HG03457 (cell line): ENCODE measurements around the gene RARS2.
A peak's percentile ranks its signal among the peaks of the same experiment; 100 is the strongest.
"Not testable (repeated sequence)": the region's sequence is repeated elsewhere in the genome, so short reads cannot be mapped to it uniquely, and the experiment has no call there.

Experiments
- ATAC-seq: cut with Tn5 transposase; IDR thresholded peaks from one replicate; pipeline ENCODE4 v1.9.1; 2021; ENCODE audit warnings: moderate number of reproducible peaks; ENCODE audit not compliant: unreplicated experiment

The RARS2 gene

GRCh38 chr6:87504441-87504840 is 85.3 kb downstream of the RARS2 start:
- no peak for ATAC-seq

GRCh38 chr6:87501809-87502572 is 87.8 kb downstream of the RARS2 start:
- no peak for ATAC-seq

GRCh38 chr6:87498048-87498447 is 91.7 kb downstream of the RARS2 start:
- no peak for ATAC-seq

- no peak for ATAC-seq
Observed at GRCh38 chr6:87494761-87495422, 94.9 kb downstream of the RARS2 start.

GRCh38 chr6:87489326-87489725 is 100.5 kb downstream of the RARS2 start:
- ATAC-seq: not testable (repeated sequence)

GRCh38 chr6:87487555-87487954 is 102.2 kb downstream of the RARS2 start:
- ATAC-seq: no peak

- no peak for ATAC-seq
Observed at GRCh38 chr6:87484491-87484890, 105.3 kb downstream of the RARS2 start.

- no peak for ATAC-seq
Observed at GRCh38 chr6:87483929-87484328, 105.9 kb downstream of the RARS2 start.

GRCh38 chr6:87482366-87482765 is 107.4 kb downstream of the RARS2 start:
- no peak for ATAC-seq

GRCh38 chr6:87481931-87482330 is 107.9 kb downstream of the RARS2 start:
- ATAC-seq: no peak

- no peak for ATAC-seq
Observed at GRCh38 chr6:87473419-87473903, 116.3 kb downstream of the RARS2 start.

GRCh38 chr6:87472525-87473418 is 117.0 kb downstream of the RARS2 start, which contains the start of gene SLC35A1:
Gene SLC35A1, plus strand, starts transcription at chr6:87472974. Its CDS starts 30 bp downstream, at chr6:87473004.
- peak; percentile 94 for ATAC-seq

- ATAC-seq: no peak
Observed at GRCh38 chr6:87465051-87465450, 124.7 kb downstream of the RARS2 start.
